Occipital lobe (tissue), 2 donors: ENCODE results near the gene PDZK1IP1. TPM values are rescaled to one million over a fixed set of nuclear protein-coding genes. Genes with fewer than 3 reads are reported as not detected.

Experiments
- DNase-seq: peaks from one replicate; lab custom pipeline; 2025; lab: John Stamatoyannopoulos, UW
- total RNA-seq: library from RNA; depleted of rRNA; stranded (reverse); fragments of >200 nt; gene quantifications from one replicate; pipeline ENCODE4 v1.2.3, GENCODE V29; 2014

Gene PDZK1IP1, protein sequence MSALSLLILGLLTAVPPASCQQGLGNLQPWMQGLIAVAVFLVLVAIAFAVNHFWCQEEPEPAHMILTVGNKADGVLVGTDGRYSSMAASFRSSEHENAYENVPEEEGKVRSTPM
- not detected for total RNA-seq

DNA sequence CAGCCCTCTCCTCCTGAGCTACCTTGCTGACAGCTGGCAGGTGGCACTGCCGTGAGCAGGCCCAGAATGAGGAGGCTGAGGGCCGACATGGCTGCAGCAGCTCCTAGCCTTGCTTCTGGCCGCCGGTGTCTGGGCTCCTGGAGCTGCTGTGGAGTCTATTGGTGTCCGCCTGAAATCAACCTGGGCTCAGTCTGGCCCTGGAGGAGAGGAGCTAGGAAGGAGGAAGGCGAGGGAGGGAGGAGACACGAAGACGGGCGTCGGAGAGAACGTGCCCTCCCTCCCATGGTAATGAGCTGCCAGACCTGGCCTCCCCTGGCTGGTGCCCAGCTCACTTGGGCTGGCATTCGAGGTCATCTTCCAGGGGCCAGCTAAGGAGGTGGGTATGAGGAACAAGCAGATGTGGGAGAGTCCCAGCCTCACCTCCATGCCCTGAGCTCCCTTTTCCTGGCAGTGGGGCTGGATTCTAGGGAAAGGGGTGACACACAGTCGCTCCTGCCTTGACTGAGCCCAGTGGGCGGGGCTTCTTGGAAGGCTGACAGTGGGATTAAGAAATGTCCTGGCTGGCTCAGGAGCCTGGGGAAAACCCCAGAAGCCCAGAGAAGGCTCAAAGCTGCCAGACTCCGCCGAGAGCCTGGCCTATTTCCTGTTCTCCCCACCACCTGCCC lies at the start of gene PDZK1IP1:
TSS of gene PDZK1IP1 (minus strand) at position 193 of the 665 bp plus-strand sequence. CDS start at position 89, 104 bp downstream.
- no peak for DNase-seq

DNA sequence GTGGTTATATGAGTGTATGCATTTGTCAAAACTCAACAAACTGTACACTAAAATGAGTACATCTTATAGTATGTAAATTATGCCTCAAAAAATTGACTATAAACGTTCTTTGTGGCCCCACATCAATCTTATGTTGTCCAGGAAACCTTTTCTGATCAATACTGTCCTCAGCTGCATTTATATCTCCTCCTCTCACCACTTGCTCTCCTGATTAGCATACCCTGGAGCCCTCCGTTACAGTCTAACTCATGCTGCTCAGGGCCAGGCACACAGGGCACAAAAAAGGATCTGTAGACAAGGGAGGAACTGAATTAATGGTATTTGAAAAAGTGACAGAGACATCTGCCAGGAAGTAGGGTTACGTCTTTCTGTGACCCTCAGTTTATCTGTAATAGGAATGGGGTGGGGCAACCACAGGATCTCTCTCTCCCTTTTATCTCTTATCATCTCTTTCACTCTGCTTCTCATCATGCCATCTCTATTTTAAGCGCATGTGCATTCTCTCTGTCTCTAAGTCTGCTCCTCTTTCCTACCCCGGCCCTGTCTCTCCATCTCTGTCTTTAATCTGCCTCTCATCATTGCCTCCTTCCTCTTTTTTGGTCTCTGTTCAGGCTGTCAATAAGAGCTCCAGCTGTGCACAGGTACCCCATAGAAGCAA lies 49.2 kb upstream of the PDZK1IP1 start:
- no peak for DNase-seq

DNA sequence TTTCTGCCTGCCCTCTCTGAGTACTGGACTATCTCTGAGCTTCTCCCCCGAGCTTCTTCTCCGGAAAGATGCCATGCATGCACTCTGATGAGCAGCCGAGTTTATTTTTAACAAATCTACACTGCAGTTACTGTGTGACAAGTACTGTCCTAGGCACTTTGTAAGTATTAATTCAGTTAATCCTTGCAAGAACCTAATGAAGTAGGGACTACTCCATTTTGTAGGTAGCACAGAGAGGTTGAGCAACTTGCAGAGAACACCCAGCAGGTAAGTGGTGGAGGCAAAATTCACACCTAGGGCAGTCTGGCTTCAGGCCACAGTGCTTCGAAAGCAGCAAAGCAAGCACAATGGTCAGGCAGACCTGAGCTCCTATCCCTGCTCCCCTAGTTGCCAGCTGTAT lies 46.0 kb upstream of the PDZK1IP1 start:
- no peak for DNase-seq

DNA sequence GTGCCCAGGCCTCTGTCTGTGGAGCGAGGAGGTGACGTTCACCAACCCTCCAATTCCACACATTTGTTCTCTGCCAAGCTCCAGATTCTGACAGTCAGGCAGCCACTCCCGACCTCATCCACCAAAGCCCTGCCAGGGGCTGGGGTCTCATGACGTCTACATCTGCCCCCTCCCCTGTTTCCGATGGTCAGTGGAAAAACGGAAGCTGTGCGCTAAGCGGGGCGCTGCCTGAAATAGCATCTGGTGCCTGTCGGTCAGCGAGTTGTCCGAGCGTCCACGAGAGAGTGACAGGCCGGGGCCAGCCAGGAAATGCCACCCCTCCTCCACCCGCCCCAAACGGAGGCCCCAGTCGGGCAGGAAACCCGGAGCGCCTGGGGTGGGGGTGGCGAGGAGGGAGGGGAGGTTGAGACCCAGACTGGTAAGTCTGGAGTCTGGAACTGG lies 45.4 kb upstream of the PDZK1IP1 start:
- DNase-seq = peak; percentile 11

DNA sequence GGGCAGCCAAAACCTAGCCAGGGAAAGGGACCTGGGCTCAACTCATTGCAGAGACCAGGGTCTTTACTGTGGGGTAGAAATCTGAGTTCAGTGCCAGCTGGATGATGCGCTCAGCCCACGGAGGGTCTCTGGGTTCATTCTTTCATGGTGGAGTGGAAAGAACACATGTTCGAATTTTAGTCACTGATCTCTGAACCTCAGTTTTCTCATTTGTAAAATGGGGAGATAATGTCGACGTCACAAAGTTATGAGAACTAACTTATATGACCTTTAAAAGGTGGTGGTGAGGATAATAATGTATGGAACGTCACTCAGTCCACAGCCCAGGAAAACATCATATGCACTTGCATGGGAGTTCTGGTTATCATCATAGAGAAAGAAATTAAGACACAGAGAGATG lies 43.4 kb upstream of the PDZK1IP1 start:
- DNase-seq = no peak

DNA sequence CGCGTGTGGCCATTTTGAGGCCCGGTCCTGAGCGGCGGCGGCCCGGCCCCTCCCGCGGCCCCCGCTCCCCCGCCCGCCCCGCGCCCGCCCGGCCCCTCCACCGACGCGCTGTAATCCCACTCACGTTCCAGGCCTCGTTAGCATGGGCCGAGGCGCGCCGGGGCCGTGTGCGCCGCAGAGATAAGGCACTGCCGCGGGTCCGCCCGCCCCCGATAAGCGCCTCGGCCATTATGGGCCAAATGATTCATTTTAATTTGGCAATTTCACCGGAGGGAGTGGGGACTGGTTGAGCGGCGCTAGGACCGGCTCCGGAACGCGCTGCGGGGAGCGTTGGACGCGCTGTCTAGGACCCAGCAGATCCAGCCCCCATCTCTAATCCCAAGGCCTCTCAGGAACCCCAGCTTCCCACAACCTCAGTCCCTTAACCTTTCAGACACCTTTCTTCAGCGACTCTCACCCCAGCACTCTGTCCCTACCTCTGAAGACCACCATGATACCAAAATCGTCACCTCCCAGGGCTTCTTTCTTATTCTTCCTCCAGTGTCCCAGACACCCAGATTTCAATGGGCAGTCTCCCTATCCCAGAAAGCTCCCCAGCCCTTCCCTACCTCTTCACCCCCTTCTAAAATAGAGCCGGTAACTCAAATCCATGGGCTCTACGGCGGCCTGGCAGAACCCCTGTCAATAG lies 42.5 kb upstream of the PDZK1IP1 start, which contains the start of gene TAL1:
TSS of gene TAL1 (minus strand) at position 39 of the 688 bp plus-strand sequence. CDS start 6,337 bp downstream, outside the sequence.
- DNase-seq = no peak

DNA sequence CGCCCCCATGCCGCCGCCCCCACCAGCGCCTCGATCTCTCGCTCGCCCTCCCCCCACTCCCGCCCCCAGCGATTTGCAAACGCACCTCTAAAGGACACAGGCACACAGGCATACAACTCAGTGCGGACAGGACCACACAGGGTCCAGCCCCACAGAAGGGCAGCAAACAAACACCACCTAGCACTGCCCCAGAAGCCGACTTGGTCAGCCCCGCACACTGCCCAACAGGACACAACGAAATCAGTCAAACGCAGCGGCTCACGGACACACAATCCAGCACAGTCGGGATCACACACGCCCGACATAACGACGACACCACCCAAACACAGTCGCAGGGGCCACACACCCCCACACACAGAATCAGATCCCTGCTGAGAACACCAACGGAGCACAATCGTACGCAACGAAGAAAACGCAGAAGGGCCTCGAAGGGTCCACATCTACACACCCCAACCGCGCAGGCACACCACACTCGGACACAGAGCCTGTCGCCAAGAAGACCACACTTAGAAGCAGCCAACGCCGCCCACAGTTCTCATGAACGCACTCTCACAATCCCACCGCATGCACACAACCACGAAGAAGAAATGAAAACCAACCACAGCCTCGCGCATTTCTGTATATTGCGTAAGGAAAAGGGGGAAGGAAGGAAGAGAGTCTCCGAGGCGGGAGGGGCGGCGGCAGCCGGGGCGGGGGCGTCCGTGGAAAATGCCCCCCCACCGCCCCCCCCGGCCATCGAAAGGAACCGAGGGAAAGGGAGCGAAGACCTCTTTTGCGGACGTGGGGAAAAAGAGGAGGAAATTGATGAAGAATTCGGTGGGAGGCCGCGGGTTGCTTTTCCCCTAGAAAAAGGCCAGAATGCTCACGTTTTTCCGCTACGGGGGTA lies 41.7 kb upstream of the PDZK1IP1 start:
- DNase-seq = no peak

DNA sequence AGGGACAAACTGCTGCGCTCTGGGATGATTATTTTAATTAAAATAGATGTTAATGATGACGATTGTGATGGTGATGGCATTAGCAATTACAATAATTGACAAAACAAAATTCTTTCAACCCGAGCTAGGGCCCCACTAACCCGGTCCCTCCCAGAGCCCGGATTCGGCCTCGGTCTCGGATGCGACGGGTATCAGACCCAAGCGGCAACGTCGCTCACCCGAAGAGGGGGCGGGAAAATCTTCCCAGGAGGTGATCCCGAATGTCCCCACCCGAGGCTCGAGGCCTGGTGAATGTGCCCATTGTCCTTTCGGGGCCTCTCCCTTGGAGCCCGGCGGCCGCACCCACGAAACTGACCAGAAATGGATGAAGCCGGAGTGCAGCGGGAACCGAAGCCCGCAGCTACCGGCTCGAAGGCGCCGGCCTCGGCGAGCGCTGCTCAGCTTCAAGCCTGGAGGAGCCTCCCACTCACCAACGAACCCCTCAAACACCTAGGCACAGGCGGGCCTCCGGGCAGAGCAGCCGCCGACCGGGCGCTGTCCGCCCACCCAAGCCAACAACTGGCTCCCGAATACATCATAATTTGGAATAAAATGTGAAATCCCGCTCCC lies 41.0 kb upstream of the PDZK1IP1 start:
- DNase-seq = no peak

DNA sequence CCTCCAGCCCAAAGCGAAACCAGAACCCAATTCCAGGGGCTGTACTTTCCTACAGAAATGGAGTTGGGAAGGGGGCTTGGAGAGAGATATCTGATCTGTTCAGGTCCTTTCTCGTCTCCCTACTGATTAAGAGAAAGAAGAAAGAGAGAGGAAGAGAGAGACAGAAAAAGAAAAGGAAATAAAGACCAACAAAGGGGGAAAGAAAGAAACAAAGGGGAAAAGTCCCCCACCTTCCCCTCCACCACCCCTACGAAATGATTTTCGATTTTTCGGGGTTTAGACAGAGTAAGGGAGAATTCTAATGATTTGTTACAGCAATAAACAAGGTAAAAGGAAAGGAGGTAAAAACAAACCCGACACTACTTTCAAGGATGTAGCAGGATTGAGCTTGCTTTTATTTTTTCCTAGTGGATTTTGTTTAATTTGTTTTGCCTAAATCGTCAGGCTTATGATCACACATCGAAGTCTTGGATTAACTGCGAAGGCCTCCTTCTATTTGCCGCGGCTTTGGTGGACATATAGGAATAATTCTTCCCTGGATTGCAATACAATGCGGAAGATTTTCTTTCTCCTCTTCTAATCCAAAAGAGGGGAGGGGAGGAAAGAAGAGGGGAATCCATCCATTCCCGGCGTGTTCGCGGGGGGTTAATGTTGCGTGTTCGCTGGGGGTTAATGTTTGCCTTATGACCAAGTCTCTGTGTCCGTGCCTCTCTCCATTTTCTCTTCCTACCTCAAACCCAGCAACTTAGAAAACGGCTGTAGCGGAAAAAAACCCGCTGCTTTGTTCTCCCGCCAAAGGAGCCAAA lies 40.3 kb upstream of the PDZK1IP1 start:
- no peak for DNase-seq

DNA sequence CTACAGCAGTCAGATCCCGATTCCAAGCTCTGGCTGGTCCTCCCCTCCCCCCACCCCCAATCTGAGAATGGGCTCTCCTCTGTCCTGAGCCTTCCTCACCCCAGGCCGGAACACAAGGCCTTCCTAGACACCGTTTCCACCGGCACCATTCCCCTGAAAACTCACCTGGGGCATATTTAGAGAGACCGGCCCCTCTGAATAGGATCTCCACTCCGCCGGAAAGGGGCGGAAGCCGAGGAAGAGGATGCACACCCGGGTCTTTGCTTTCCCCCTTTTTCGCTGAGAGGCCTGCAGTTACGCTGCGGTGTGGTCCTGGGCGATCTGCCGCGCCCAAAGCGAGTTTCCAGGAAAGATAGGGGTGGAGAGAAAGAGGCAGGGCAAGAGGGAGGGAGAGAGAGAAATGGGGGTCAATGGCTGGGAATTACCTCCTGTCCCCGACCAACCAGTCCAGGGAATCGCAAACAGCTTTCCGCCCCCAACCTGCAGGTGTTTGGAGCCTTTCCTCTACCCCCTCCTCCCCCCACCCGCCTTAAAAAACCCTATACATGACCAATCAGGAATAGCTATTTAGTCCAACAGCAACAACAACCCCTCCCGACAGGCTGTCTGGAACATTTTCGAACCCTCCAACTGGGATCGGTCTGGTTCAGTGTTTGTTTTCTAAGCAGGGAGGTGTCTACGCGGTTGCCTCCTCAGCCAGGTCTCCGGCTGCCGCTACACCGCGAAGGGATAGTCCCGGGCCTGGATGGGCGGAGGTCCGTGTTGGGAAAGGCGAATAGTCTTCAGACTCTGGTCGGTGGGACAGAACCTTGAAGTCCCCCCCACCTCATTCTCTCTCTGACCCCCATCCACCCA lies 39.4 kb upstream of the PDZK1IP1 start:
- no peak for DNase-seq

DNA sequence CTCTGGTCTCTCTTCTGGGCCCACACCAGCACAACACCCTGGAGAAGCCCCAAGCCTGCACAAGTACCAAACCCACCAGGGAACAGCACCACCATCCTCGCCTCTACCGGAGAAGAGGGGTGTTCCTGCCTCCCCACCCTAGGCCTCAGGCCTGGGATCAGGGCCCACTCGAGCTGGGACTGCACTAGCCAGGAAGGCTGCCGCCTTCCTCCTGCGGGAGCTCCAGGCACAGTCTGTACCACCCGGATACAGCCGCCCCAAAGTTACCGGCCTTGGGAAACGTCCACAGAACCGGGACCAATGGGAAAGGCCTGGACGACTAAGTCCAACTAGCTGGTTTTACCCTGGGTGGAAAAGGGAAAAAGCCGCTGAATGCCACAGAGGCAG lies 38.8 kb upstream of the PDZK1IP1 start:
- DNase-seq = no peak

DNA sequence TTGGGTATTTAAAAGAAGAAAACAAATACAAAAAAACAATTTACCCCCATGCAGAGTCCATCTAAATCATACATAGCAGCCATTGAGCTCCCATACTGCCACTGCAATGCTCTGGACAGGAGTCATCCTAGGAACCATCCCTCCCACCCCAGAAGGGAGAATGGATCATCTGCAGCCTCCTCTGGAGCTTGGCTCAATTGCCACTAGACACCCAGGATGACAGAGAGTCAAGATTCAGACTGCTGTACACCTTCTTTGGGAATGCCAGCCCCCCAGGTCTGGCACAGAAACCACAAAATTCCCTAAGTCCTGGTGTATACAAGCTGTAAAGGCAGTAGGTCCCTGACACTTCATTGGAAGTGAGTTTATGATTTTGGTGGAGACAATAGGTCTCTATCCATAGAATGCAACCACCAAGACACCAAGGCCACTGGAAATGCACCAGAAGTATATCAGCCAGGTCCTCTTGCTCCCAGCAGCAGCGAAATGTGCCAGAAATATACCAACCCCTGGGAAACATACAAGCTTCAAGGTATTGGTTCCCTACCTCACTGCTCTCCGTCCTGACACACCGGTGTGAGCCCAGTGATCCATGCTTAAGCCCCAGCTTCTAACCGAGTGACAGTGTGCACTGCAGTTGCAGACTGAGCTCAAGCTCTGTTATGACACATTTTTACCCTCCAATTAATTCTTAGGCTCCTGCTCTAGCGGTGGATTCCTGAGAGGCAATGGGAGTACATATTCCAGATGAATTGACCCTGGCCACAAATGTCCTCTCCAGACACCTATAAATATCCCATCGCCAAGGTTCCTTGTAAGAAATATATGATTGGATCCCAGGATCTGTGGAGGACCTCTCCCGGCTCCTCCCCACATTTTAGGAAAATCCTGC lies 37.8 kb upstream of the PDZK1IP1 start:
- DNase-seq = no peak

DNA sequence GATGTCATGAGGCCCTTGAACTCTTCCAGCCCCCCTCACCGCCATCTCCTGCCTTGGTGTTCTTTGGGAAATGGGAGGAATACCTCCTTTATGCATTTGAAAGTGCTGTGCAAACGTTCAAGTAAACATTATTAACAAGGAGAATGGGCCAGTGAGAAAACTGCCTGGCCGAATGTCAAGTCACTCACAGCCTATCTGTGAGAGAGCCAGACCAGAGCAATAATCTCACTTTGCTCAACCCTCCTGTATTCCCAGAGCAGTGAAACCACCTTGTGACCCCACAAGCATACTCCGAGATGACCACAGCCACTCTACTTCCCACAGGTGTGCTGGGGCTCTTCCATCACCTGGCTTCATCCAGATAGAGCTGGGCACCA lies 37.0 kb upstream of the PDZK1IP1 start:
- no peak for DNase-seq

DNA sequence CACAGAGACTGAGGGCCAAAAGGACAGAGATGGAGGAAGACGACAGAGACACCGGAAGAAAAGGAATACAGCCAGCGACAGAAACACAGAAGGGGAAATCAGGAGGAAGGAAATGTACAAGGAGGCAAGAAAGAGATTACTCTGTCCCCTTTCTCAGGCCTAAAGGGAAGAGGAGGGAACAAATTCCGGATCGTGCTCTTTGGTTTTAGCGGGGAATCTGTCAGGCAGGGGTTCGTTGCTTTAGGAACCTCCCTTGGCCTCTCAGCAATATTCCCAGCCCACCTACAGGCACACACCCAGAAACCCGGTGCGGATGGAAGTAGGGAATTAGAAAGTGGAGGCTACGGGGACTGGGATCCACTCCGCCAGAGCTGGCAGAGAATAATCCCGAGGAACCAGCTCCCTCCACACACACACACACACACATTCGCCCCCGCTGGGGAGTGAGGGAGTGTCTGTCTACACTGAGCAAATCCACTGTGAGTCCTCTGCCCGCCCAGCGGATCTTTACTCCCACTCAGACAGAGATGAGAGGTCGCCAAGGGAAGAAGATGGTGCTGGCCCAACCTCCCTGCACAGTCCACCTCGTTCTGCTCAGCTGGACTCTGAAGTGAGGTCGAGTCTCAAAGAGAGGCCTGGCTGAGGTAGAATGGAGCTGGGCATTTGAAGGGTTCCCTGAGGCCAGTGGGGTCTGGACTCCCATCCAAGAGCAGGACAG lies 36.4 kb upstream of the PDZK1IP1 start:
- DNase-seq = no peak

DNA sequence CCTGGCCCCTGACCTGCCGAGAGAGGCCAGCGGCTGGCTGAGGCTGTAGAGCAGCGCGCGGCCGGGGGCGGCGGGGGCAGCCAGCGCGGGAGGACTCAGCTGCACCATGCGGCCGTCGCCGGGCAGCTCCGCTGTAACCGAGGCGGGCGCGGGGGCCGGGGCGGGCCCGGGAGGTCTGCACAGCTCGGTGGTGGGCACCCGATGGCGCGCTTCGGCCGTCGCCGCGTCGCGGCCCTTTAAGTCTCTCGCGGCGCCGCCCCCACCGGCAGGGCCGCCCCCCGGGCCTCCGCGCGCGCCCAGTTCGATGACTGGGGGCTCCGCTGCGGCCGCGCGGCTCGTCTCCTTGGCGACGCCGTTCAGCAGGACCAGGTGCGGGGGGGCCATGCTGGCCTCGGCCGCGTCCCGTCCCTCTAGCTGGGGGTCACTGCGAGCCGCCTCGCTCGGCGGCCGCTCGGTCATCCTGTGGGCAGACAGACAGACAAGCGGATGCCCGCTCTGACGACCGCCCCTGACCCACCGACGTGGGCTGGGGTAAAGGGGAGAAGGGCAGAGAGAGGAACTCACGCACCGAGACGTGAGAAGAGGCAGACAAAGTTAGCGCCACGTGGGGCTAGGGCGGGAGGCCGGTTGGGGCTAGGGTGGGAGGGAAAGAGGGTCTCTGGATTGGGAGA lies 35.7 kb upstream of the PDZK1IP1 start:
- DNase-seq = no peak

DNA sequence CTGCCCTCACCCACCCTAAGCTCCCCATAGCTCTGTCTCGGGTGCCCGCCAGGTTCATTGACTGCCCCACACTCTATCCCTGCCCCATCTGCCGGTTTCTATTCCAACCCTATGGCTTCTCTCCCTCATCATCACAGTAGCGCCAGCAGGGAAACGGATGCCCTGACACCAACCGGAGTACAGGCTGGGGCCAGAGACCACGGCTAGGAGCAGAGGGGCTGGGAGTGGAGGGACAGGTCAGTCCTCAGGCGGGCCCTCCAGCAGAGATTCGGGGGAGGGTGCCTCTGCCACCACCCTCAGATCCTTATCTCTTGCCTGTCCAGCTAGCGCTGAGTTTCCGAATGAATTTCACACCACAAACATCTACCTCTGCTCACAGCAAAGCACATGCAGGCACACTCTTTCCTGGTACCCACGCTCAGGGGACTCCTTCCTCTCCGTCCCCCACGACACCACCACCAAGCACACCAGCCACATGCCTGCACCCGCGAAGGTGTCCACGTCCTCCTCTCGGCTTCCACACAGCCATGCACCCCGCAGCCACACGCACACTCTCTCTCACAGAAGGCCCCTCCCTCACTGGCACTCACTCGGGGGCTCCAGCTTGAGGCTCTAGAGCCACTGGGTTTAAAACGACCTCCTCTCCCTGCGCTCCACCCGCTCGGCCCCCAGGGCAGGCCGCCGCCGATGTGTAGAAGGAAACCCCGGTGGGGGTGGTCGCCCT lies 35.0 kb upstream of the PDZK1IP1 start:
- no peak for DNase-seq
